GM18519 (cell line): Measurements from ENCODE around the gene TNIK.

Experiments used
- ATAC-seq: cut with Tn5 transposase; IDR thresholded peaks from one replicate; pipeline ENCODE4 v1.9.1; 2021; ENCODE audit warnings: mild to moderate bottlenecking, moderate library complexity; ENCODE audit not compliant: unreplicated experiment, low FRiP score

TNIK gene

GRCh38 chr3:171218069-171218468 is 242.1 kb downstream of the TNIK start:
- ATAC-seq: no peak

GRCh38 chr3:171213907-171214306 is 246.3 kb downstream of the TNIK start:
- no peak for ATAC-seq

GRCh38 chr3:171213178-171213577 is 247.0 kb downstream of the TNIK start:
- ATAC-seq: no peak

GRCh38 chr3:171212648-171213047 is 247.6 kb downstream of the TNIK start:
- ATAC-seq: no peak

- no peak for ATAC-seq
Measured at GRCh38 chr3:171206283-171206682, 253.9 kb downstream of the TNIK start.

- no peak for ATAC-seq
Measured at GRCh38 chr3:171204942-171205341, 255.3 kb downstream of the TNIK start.

GRCh38 chr3:171201825-171202224 is 258.4 kb downstream of the TNIK start:
- ATAC-seq: no peak

- no peak for ATAC-seq
Measured at GRCh38 chr3:171200750-171201088, 259.5 kb downstream of the TNIK start.

- ATAC-seq: no peak
Measured at GRCh38 chr3:171200052-171200749, 260.0 kb downstream of the TNIK start.

- ATAC-seq: no peak
Measured at GRCh38 chr3:171199473-171199829, 260.8 kb downstream of the TNIK start.

GRCh38 chr3:171198781-171199472 is 261.3 kb downstream of the TNIK start:
- no peak for ATAC-seq

- ATAC-seq: no peak
Measured at GRCh38 chr3:171195686-171196085, 264.5 kb downstream of the TNIK start.

- ATAC-seq: no peak
Measured at GRCh38 chr3:171194965-171195364, 265.2 kb downstream of the TNIK start.

- ATAC-seq: no peak
Measured at GRCh38 chr3:171193693-171194092, 266.5 kb downstream of the TNIK start.

GRCh38 chr3:171192176-171192854 is 267.9 kb downstream of the TNIK start:
- no peak for ATAC-seq

GRCh38 chr3:171190668-171191067 is 269.5 kb downstream of the TNIK start:
- ATAC-seq: no peak

GRCh38 chr3:171189394-171190080 is 270.7 kb downstream of the TNIK start:
- peak; percentile 69 for ATAC-seq

- ATAC-seq: no peak
Measured at GRCh38 chr3:171187706-171188290, 272.4 kb downstream of the TNIK start.

- no peak for ATAC-seq
Measured at GRCh38 chr3:171186817-171187500, 273.2 kb downstream of the TNIK start.

GRCh38 chr3:171186383-171186782 is 273.8 kb downstream of the TNIK start:
- no peak for ATAC-seq
